NCI-H1105 (cell line): ENCODE results near the gene CCER1.

Source experiments
- DNase-seq: peaks from one replicate; lab custom pipeline; 2025; lab: John Stamatoyannopoulos, UW

Gene CCER1

DNA sequence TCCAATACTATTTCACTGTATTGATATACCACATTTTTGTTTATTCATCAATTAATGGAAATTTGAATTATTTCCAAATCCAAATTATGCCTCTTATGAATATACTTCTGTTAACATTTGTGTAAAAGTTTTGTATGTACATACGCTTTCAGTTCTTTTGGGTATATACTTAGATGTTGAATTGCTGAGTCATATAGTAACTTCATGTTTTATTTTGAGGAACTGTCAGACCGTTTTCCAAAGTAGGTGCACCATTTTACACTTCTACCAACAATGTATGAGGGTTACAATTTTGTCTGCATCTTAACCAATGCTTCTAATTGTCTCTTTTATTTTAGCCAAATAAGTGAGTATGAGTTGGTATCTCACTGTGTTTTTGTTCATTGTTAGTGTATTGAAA, 10.2 kb upstream of the CCER1 start:
- no peak for DNase-seq

DNA sequence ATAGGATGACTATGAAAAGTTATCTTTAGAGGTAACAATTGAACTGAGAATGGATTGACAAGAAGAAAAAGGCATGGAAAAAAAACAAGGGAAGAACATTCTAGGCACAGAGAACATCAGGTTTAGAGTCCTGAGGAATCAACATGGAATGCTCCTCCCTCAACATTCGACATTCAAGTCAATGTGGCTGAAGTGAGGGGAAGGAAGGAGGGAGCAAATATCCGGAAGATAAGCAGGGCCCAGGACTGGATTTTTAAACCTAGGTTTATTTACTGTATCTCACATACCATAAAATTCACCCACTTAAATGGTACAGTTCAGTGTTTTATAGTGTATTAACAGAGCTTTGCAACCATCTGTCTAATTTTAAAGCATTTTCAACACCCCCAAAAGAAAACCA, 9.6 kb upstream of the CCER1 start:
- DNase-seq = no peak

DNA sequence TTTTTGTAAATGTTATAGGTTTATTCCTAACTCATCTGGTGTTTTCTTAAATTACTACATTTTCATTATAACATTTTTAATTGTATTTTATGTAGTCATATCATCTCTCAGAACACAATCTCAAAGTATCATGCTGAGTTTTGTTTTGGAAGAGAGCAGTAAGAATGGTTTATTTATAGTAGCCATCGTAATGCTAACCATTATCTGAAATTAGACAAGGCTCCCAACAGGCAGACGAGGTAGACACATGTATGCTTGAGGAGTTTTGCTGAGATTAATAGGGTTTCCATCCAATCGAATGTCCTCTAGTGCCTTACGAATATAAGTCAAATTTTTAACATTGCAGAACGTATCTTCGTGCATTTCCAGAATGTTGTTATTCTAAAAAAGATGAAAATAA, 9.0 kb upstream of the CCER1 start:
- DNase-seq = no peak

- no peak for DNase-seq
These were observed 6.2 kb upstream of the CCER1 start for GRCh38 chr12:90961154-90961553.

DNA sequence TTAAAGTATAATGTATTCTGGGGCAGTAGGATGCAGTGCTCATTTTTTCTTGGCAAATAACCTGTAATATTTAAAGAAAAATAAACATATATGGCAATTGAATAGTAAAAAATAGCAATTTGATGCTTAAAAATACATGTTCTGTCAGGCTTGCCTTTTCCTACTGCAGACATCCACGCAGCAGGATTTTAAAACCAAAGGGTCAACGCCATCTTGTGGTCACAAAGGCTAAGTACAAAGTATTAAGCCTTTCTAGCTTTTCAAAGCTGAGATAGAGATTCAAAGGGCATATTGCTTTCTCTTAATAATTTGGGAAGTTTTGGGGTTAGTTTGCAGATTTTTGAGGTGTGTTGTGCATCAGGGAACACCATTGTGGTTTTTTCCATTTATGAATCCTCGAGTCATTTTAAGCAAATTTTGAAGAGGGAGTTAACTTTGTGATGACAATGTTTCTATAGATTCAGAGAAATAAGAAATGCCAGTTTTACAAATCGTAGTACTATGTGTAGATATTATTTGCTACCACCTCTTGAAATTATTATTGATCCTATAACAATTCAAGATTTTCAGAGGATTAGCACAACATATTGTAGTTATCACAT, 4.7 kb upstream of the CCER1 start:
- DNase-seq = peak; percentile 18

DNA sequence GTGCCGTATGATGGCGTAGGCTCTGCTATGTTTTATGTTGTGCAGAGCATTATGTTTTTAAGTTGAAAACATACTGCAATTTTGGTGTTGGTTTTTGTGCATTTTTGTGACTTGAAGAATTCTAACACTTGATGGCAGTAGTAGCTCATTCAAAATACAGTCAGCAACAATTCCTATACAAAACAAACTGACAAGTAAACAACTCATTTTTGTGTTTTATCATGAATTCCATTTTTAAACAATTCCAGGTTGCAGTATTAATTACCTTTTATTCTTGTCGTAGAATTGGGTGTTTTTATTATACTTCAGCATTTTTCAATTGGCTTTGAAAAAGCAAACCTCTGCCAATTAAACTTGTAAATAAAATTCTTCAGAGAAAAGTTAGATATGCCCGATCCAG, 4.1 kb upstream of the CCER1 start:
- DNase-seq = no peak

DNA sequence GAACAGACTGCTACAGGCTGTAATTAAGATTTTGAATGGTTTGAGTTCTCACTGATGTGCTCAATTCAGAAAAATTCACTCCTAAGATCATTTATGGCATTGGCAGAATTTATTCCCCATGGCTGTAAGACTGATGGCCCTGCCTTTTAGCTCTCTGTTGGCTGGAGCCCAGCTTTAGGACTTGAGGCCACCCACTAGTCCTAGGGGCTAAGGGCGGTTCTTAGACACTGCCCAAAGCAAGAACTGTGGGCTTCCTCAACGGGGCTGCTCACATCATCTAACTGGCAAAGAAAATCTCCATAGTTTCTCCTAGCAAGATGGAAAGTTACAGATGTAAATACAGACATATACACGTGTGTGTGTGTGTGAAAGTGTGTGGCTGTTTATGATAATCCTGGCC, 3.4 kb upstream of the CCER1 start:
- no peak for DNase-seq

DNA sequence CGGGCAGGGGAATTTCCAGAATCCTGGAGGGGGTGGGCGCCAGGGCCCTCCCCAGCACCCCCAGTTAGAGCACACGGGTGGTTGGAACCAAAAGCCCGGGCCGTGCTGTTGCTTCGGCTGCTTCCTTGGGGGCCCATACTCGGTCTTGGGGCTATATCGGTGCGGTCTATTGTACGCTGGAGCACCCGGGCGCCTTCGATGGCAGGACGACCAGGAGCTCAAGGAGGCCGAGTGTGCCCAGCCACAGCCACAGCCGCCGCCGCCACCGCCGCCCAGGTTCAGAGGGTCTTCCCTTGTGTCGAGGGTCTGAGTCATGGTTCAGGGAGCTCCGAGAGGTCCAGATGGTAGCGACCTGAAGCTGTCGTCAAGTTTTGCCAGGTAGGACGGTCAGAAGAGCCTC, 548 bp downstream of the CCER1 start:
- DNase-seq = no peak

DNA sequence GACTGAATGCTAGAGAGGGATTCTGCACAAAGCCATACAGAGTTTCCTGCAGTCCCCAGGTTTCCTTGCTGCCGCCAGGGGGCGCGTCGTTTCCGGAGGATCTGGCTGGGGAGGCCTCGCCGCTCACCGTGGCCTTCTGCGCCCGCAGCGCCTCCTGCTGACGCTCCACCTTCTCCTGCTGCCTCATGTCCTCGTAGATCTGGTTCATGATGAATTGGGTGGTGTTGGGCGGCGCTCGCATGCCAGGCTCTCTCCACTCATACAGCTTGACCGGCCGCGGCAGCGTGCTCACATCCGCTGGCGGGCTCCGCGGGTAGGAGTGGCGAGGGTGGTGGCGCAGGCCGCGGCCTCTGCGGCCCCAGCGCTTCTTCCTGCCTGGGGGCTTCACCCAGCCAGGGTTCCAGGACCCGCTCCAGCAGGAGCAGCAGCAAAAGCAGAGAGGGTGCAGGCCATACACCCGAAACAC, 987 bp downstream of the CCER1 start:
- no peak for DNase-seq

GRCh38 chr12:90951432-90952105, 3.4 kb downstream of the CCER1 start:
- DNase-seq = no peak

DNA sequence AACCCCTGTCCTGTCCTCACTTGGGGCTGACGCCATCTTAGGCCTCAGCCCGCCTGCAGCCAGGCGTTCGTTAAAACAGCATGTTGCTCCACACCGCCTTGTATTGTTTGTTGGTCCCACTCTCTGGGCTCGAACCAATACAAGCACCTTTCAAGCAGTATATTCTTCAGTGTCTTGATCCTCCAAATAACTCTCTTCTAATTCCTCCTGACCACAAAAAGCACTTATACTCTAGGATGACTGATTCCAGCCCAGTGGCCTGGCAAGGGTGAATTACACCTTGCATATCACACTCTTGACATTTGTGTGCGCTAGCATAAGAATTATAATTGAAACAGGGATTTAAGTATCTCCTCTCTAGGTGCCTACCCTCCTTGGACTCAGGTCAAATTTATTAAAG, 7.1 kb downstream of the CCER1 start:
- DNase-seq = no peak

GRCh38 chr12:90945070-90945649, 9.8 kb downstream of the CCER1 start:
- peak; percentile 18 for DNase-seq

- DNase-seq = no peak
These were observed 11.7 kb downstream of the CCER1 start for GRCh38 chr12:90943255-90943654.

DNA sequence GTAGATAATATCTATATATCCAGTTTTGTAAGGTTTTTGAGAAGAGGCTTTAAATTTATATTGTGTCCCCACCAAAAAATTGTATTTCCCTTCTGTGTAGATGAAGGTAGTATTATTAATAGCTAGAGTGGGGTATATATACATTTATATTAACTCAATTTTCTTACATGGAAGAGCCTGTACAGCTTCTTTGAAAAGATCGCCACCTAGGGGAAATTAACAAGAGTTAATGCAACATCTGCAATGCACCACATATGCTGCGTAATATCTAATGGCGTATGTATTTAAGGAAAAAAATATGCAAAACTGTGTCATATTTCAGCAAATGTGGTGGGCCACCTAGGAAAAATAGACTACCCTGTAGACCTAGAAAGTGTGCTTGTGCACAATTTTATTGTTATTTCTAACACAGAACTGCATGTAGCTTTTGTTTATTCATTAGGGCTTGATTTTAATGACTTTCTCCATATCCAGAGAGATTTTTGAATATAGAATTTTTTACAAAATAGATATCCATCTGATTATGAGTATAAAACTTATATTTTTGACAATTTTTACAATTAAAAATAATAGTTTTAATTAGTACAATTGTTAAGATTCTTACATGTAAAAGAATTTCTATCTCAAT, 14.0 kb downstream of the CCER1 start:
- peak; percentile 49 for DNase-seq

DNA sequence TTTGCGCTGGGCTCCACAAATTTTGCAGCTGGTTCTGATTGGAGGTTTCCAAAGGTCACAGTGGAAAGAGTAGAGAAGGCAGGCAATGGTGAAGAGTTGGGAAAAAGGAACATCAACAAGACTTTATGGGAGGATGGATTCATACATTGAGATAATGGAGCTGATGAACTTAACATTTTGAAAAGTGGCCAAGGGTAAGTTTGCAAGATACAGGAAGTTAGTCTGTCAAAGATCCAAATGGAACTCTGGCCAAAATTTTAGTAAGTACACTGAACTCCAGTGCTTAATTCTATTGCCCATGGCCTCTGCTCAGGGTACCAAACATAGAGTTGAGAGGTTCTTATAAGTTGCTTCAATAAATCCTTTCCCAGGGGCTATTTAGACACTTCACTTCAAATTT, 15.6 kb downstream of the CCER1 start:
- no peak for DNase-seq

- no peak for DNase-seq
These were observed 16.5 kb downstream of the CCER1 start for GRCh38 chr12:90938451-90938850.

DNA sequence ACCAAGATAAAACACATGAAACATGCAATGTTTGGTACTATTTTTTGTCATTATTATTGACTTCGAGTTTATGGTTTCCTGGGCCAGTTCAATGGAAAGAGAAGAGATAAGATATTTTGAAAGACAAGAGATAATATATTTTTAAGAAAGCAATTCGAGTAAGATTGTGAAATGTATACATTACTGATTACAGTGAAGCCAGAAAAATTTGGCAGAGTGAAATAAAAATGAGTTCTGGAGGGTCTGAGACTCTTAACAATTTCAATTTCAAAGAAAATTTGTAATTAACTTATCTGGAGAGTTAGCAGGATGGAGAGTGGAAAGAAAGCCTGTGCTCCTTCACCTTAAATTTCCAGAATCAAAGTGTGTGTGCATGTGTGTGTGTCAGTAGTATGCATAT, 17.3 kb downstream of the CCER1 start:
- DNase-seq = no peak

DNA sequence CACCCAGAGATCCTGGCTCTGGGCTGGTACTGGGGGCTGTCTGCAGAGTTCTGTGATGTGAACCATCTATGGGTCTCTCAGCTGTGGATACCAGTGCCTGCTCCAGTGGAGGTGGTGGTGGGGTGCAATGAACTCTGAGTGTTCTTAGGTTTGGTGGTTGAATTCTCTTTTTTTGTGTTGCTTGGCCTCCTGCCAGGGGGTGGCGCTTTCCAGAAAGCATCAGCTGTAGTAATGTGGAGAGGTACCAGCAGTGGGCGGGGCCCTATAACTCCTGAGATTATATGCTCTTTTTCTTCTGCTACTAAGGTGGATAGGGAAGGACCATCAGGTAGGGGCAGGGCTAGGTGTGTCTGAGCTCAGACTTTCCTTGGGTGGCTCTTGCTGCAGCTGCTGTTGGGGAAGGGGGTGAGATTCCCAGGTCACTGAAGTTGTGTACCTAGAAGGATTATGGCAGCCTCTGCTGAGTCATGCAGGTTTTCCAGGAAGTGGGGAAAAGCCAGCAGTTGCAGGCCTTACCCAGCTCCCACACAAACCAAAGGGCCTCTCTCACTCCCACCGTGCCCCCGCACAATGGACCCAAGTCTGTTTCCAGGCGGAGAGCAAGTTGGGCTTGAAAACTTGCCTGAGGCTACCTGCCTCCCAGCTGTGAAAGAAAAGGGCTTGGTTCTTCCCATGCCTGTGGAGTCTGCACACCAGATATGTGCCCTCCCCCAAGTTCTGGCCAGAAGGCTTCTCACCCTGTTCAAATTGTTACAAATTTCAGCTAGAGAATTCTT, 18.6 kb downstream of the CCER1 start:
- no peak for DNase-seq

DNA sequence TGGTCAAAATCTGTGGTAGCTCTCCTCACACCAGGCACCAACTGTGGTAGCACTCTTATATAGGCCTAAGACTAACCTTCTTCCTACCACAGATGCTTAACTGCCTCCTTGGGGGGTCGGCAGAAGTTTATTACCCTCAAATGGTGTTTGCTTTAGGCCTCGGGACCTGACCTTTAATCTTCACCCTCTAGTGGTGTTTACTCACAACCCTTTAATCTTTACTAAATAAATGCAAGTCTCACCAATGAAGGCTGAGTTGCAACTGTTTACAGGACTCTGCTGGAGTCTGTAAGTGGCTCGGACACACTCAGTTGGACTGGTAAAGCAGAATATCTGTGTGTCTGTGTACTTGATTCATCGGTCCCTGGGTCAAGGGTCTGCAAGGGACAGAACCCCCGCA, 29.4 kb downstream of the CCER1 start:
- DNase-seq = no peak

DNA sequence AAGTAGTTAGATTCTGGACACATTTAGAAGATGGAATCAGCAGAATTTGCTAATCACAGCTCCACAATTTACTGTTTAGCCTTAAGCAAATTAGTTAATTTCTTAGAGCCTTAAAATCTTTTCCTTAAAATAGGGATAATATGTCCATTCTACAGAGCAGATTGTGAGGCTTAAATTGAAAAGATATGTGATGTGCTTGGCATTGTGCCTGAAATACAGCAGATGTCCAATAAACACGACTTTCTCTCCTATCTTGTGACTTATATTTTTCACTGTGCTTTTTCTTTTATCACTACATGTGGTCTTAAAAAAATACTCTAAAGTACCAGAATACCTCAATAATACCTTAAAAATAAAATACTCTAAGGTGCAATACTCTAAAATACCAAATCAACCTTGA, 30.6 kb downstream of the CCER1 start:
- no peak for DNase-seq

DNA sequence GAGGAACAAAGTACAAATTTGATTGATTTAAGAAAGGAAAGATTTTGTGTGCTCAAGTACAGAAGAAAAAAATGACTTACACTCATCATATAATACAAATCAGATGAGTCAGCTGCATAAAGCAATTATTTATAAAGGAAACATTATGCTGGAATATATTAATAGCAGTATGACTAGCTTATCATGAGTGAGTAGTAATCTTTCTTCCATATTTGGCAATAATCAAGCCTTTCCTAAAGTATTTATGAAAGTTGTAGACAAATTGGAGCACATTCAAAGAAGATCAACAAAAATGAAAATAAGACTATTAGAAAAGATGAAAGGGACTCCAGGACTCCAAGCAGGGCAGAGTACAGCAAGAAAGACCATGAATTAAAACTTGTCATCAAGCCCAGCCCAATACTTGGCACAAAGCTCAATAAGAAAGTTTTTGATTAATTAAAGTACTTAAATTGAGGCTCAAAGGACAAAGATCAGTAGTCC, 32.8 kb downstream of the CCER1 start:
- DNase-seq = no peak

- no peak for DNase-seq
These were observed 33.4 kb downstream of the CCER1 start for GRCh38 chr12:90921536-90921935.
